Body of pancreas (tissue), 4 donors: ENCODE results near the gene NTS. TPM values are rescaled to one million over a fixed set of nuclear protein-coding genes. Genes with fewer than 3 reads are reported as not detected.

Experiments
- ATAC-seq: fragments of 150-250 bp; one replicate; pipeline ENCODE4 v1.9.1; 2016
- DNase-seq, 4 donors: peaks; one replicate each; pipeline ENCODE4 v3.0.0-alpha.2; 2019
- H3K27ac ChIP-seq, 4 donors: fragments of 200-600 bp; sonication (generic); 1 replicate in 3 of 4; 2 replicates in 1 of 4; pipeline versions ENCODE4 v1.5.1 to v1.6.1; 2016 to 2019; ENCODE audit warnings: mild to moderate bottlenecking in 1 of 4, mixed read lengths in 1 of 4, moderate library complexity in 1 of 4
- H3K27me3 ChIP-seq, 2 donors: fragments of 200-600 bp; sonication (generic); one replicate each; pipeline ENCODE4 v1.6.0; 2016; ENCODE audit warnings: mild to moderate bottlenecking in 1 of 2
- H3K36me3 ChIP-seq, 2 donors: fragments of 200-600 bp; sonication (generic); replicated peaks in 1 of 2; 2 replicates each; pipeline ENCODE4 v1.5.1; 2016; ENCODE audit warnings: low read depth in 2 of 2; ENCODE audit not compliant: insufficient read depth in 1 of 2
- H3K4me1 ChIP-seq: fragments of 200-600 bp; sonication (generic); one replicate; pipeline ENCODE4 v1.6.0; 2016
- H3K4me3 ChIP-seq, 2 donors: fragments of 200-600 bp; sonication (generic); 1 replicate in 1 of 2; 2 replicates in 1 of 2; pipeline ENCODE4 v1.5.1; 2016 to 2019
- H3K9me3 ChIP-seq, 3 donors: fragments of 200-600 bp; sonication (generic); 1 replicate in 2 of 3; 2 replicates in 1 of 3; pipeline ENCODE4 v1.5.1; 2016
- CTCF ChIP-seq, 7 experiments: fragments of 450-650 bp in 4 of 7; fragments of 200-600 bp in 3 of 7; sonication (generic) in 3 of 7; IDR thresholded peaks; one replicate each; pipeline ENCODE4 v1.5.1; 2016 to 2019; ENCODE audit warnings: antibody characterized with exemption in 7 of 7
- POLR2A ChIP-seq, 3 donors: fragments of 450-650 bp; IDR thresholded peaks; one replicate each; pipeline ENCODE4 v1.6.1; 2016; ENCODE audit warnings: antibody characterized with exemption in 3 of 3, mild to moderate bottlenecking in 2 of 3
- WGBS, 2 donors: methylation state at CpG; one replicate each; pipeline ENCODE4 v1.1.5; 2017; 5-methylcytosine and 5-hydroxymethylcytosine counted together
- intact Hi-C: fragments of 100-400 bp; cut with DNase I; formaldehyde crosslinking; loops from one replicate; pipeline ENCODE4 v1.15.1; 2023
- total RNA-seq, 2 donors: library from RNA; depleted of rRNA; stranded (reverse); fragments of >200 nt; gene quantifications; one replicate each; pipeline ENCODE4 v1.1.0, GENCODE V29; 2016

NTS gene
- total RNA-seq, 2 donors from 2014 or later: 1.3 TPM; not detected in 1

- Histone ChIP-seq H3K36me3 (no peaks in the 10 kb centered on the region), H3K4me1 (no peaks in the 10 kb centered on the region), H3K27me3 (no peaks in the 10 kb centered on the region), H3K9me3 (no peaks in the 10 kb centered on the region), H3K4me3 (no peak overlapping the region), H3K27ac (no peak overlapping the region)
- ATAC-seq (no peak), DNase-seq (no peak)
- TF ChIP-seq POLR2A (IDR thresholded peaks at IDR 0.05): no peak
- no peak for TF ChIP-seq CTCF (IDR thresholded peaks at IDR 0.05)
- intact Hi-C loops: no loop called here
Measured at GRCh38 chr12:85894653-85895052, 20.6 kb downstream of the NTS start.

- ATAC-seq (no peak), DNase-seq (no peak)
- WGBS, 2 donors: 0 to 1% methylated on average over 3 of the region's 3 CpGs
- H3K27me3 ChIP-seq: no peaks in the 10 kb centered on the region
- no peaks in the 10 kb centered on the region for H3K9me3 ChIP-seq
- H3K4me1 ChIP-seq: no peaks in the 10 kb centered on the region
- intact Hi-C loops: no loop called here
- H3K27ac ChIP-seq: no peak overlapping the region
- TF ChIP-seq POLR2A (IDR thresholded peaks at IDR 0.05) (no peak), CTCF (IDR thresholded peaks at IDR 0.05) (peak; percentile 39 to 82 (median 56))
- H3K4me3 ChIP-seq: no peak overlapping the region
- H3K36me3 ChIP-seq: no peaks in the 10 kb centered on the region
Measured at GRCh38 chr12:85920324-85920947, 46.3 kb downstream of the NTS start.

- no peaks in the 10 kb centered on the region for H3K27me3 ChIP-seq
- H3K4me1 ChIP-seq: no peaks in the 10 kb centered on the region
- TF ChIP-seq CTCF (IDR thresholded peaks at IDR 0.05): peak in 6 of 7 experiments; percentile 44 to 91 (median 56)
- TF ChIP-seq POLR2A (IDR thresholded peaks at IDR 0.05): no peak
- no peak overlapping the region for H3K27ac ChIP-seq
- WGBS, 2 donors: 59 to 71% methylated on average over 1 of the region's 1 CpG
- H3K9me3 ChIP-seq: no peaks in the 10 kb centered on the region
- no peak for ATAC-seq
- intact Hi-C loops: no loop called here
- no peaks in the 10 kb centered on the region for H3K36me3 ChIP-seq
- no peak for DNase-seq
- no peak overlapping the region for H3K4me3 ChIP-seq
Measured at GRCh38 chr12:85923767-85924331, 49.8 kb downstream of the NTS start.

GRCh38 chr12:85927166-85927565, 53.1 kb downstream of the NTS start:
- intact Hi-C loops: no loop called here
- no peak overlapping the region for H3K4me3 ChIP-seq
- TF ChIP-seq POLR2A (IDR thresholded peaks at IDR 0.05) (no peak), CTCF (IDR thresholded peaks at IDR 0.05) (no peak)
- H3K27me3 ChIP-seq: no peaks in the 10 kb centered on the region
- ATAC-seq: no peak
- no peak for DNase-seq
- H3K27ac ChIP-seq: no peak overlapping the region
- H3K36me3 ChIP-seq: no peaks in the 10 kb centered on the region
- H3K9me3 ChIP-seq: no peaks in the 10 kb centered on the region
- no peaks in the 10 kb centered on the region for H3K4me1 ChIP-seq

Other genes starting within 250 kb of the NTS start
- gene RASSF9, start 37.9 kb upstream of the NTS start, total RNA-seq: 1 to 10 TPM; 1.3 to 4.4 TPM